WI38 (cell line): ENCODE data around the gene BEND5.

Experiments used
- H3K4me3 ChIP-seq: 2 replicates; pipeline ENCODE4 v1.5.1; 2011; ENCODE audit warnings: low read depth, mild to moderate bottlenecking, control low read depth, low read length
- TF ChIP-seq, protein P1 (sequence below): IDR thresholded peaks from 2 replicates; pipeline ENCODE4 v1.5.1; 2012; ENCODE audit warnings: low read depth, mild to moderate bottlenecking, control low read depth, low read length

Gene BEND5

DNA sequence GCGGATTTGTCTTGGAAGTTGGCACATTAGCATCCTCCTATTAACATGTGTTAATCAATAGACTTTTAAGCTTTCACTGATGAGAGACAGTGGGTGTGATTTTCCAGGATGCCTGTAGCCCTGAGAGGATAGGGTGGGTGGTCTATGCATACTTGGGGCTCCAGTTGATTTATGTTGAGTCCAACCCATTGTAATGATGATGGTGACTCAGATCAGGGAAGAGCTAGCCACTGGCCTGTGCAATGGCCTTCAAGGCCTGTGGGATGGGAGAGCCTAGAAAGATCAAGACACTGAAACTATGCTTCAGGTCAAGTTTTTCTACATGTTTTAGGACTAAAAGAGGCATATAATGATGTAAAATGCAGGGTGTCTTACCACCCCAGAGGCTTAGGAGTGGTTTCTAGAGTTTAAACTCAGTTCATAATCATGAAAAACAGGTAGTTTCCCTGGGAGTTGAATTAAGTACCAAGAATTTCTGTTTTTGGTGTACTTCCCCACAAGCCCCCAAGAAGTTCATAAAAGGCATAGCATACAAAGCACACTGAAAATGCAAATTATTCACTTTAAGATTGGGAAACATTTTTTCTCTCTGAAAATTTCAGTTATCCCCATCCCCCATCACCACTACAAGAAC, 19.9 kb downstream of the BEND5 start:
- no peak overlapping the region for H3K4me3 ChIP-seq
- TF ChIP-seq, protein P1, sequence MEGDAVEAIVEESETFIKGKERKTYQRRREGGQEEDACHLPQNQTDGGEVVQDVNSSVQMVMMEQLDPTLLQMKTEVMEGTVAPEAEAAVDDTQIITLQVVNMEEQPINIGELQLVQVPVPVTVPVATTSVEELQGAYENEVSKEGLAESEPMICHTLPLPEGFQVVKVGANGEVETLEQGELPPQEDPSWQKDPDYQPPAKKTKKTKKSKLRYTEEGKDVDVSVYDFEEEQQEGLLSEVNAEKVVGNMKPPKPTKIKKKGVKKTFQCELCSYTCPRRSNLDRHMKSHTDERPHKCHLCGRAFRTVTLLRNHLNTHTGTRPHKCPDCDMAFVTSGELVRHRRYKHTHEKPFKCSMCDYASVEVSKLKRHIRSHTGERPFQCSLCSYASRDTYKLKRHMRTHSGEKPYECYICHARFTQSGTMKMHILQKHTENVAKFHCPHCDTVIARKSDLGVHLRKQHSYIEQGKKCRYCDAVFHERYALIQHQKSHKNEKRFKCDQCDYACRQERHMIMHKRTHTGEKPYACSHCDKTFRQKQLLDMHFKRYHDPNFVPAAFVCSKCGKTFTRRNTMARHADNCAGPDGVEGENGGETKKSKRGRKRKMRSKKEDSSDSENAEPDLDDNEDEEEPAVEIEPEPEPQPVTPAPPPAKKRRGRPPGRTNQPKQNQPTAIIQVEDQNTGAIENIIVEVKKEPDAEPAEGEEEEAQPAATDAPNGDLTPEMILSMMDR: no peak

DNA sequence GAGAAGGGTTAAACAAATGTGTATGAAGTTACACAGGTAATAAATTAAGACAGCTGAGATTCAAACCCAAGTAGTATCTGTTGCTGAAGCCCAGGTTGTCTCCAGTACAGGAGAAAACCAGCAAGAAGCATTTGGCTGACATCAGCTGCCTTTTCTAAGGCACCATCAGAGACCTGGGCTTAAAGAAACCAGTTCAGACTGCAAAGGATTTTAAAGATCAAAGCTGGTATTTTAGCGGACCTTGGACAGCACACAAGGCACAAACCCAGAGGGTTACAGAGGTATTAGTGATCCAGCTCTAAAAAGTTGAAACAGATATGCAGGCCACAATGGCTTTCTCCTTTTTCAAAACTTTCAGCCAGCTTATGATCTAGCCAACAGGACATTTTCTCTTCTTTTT, 23.4 kb downstream of the BEND5 start:
- TF ChIP-seq, protein P1: no peak
- no peak overlapping the region for H3K4me3 ChIP-seq

DNA sequence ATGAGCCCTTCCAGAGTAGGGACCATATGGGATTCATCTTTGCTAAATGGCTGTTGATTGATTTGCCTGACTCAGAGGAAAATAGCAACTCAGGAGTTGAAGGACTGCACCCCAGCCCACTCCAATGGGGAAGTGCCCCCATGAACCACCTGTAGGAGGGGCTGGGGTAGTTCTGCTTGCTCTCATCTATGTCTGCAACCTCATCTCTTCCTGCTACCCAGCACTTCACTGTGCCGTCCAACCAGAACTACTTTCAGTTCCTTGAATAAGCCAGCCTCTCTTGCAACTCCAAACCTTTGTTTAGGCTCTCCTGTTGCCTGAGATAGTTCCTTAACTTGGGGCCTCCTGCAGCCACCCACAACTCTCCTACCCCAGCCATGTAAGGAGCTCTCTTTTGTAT, 26.6 kb downstream of the BEND5 start:
- H3K4me3 ChIP-seq: no peak overlapping the region
- TF ChIP-seq, protein P1: no peak

DNA sequence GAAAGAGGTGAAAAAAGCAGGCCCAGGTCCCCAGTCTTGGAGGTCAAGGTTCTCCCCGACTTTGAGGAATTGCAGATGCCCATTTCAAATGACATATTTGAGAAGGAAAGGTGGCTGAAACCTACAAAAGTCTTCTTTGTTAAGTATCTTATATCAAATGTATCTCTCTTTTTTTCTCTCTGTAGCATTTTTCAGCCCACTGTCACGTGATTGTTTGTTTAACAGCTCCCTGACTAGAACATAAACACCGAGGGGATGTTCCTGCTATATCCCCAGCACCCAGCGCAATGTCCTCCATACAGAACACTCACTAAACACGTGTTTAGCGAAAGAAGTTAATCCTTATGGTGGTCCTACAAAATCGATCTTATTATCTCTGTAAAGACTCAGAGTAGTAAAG, 27.6 kb downstream of the BEND5 start:
- TF ChIP-seq, protein P1: no peak
- H3K4me3 ChIP-seq: no peak overlapping the region

DNA sequence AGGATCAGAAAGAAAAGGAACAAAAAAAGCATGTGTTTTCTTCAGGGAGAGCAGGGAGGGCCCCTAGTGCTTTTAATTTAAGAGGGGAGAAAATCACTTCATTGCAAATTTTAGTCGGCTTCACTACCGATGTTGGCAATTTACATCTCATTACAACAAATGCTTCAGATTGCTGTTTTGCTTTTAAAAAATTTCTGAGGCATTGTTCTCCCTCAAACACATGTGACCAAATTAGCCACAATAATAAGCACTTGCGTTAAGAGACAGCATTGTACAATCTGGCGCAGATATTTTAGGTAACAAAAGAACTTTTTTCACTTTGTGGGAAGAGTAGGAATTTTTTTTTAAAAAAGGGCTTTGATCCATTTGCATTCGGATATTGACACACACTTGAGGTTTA, 29.8 kb downstream of the BEND5 start:
- no peak overlapping the region for H3K4me3 ChIP-seq
- TF ChIP-seq, protein P1: no peak

DNA sequence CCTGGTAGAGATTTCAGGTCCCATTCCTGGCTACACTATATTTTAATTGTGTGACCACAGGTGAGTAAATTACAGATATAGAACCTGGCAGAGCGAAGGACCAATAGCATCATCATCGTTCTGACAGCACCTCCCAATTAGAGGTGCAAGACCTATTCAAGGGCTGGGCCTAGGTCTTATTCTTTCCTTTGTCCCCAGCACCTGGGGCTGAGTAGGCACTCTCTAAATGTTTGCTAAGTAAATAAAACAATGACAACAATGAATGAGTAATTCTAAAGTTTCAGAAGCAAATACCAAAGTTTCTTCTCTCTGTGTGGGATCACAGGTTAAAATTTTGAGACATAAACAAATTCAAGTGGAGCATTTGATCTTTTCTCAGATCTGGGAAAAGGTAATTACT, 32.7 kb downstream of the BEND5 start:
- no peak overlapping the region for H3K4me3 ChIP-seq
- TF ChIP-seq, protein P1: no peak

DNA sequence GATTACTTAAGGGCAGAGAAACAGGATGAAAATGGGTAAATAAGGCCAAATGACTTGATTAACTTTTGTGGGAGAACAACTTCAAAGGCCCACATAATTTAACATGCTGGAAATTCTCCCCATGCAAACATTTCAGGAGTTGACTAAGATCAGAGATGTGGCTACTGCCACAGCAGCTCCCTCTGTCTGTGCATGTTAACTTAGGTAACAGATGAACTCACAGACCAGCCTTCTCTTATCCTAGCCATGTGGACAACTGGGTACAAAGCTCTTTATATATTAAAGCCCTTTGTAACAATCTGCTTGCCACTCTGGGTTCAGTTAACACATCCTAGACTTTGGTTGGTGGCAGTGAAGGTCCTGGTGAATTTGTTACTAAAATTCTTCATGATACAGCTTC, 33.2 kb downstream of the BEND5 start:
- no peak overlapping the region for H3K4me3 ChIP-seq
- TF ChIP-seq, protein P1: no peak
